ENCODE data around the gene ZNF8. TPM values are rescaled to one million over a fixed set of nuclear protein-coding genes. Genes with fewer than 3 reads are reported as not detected.
"Not testable (repeated sequence)": the region's sequence is repeated elsewhere in the genome, so short reads cannot be mapped to it uniquely, and the experiment has no call there.

Gene ZNF8
- polyA plus RNA-seq, 4 donors: 6.1 to 9.9 (median 7.9) TPM

GRCh38 chr19:58334691-58335249 is 56.0 kb downstream of the ZNF8 start:
- DNase-seq (ENCODE audit: low read depth in 4 of 4, low spot score in 2 of 4): no peak

- DNase-seq (ENCODE audit: low read depth in 4 of 4, low spot score in 2 of 4): no peak
Measured at GRCh38 chr19:58335630-58336029, 56.9 kb downstream of the ZNF8 start.

DNA sequence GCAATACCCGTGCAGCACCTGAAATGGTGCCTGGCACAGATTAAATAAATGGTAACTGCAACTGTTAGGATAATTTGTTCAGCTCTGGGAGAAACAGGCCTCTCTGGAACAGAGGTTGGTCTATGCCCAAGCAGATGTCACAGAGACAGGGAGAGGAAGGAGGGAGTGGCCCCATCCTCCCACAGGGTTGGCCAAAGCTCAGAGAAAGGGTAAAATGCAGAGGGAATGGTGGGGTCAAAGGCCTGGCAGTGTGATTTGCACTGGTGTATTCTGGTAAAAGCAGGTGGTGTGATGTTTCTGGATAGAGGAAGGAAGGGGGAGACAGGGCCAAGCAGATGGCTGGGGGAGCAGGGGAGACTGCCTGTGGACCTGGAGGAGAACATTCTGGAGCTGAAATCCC is 57.5 kb downstream of the ZNF8 start:
- no peak for DNase-seq (ENCODE audit: low read depth in 4 of 4, low spot score in 2 of 4)

DNA sequence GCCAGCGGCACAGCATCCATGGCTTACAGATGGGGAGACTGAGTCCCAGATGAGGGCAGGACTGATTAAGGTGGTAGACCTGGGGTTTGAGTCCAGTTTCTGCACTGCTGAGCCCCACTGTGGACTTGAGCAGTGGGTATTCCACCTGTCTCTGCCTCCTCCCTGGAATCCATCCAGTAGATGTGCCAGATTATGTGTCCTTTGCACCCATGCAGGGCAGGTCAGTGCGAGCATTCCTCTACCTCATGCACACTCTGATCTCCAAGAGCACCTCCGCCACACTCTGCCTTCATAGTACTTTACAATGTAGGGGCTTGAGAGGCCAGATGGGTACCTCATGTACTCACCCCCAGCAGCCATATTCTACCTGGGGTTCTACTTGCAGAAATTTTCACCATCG is 58.1 kb downstream of the ZNF8 start:
- DNase-seq (ENCODE audit: low read depth in 4 of 4, low spot score in 2 of 4): no peak

GRCh38 chr19:58338336-58338735 is 59.6 kb downstream of the ZNF8 start:
- DNase-seq (ENCODE audit: low read depth in 4 of 4, low spot score in 2 of 4): no peak

GRCh38 chr19:58338825-58339558 is 60.2 kb downstream of the ZNF8 start:
- DNase-seq (ENCODE audit: low read depth in 4 of 4, low spot score in 2 of 4): no peak

GRCh38 chr19:58345558-58345957 is 66.8 kb downstream of the ZNF8 start:
- DNase-seq (ENCODE audit: low read depth in 4 of 4, low spot score in 2 of 4): no peak

GRCh38 chr19:58346961-58347929 is 68.5 kb downstream of the ZNF8 start:
- no peak for DNase-seq (ENCODE audit: low read depth in 4 of 4, low spot score in 2 of 4)

GRCh38 chr19:58348080-58348479 is 69.3 kb downstream of the ZNF8 start:
- DNase-seq (ENCODE audit: low read depth in 4 of 4, low spot score in 2 of 4): not testable (repeated sequence)

DNA sequence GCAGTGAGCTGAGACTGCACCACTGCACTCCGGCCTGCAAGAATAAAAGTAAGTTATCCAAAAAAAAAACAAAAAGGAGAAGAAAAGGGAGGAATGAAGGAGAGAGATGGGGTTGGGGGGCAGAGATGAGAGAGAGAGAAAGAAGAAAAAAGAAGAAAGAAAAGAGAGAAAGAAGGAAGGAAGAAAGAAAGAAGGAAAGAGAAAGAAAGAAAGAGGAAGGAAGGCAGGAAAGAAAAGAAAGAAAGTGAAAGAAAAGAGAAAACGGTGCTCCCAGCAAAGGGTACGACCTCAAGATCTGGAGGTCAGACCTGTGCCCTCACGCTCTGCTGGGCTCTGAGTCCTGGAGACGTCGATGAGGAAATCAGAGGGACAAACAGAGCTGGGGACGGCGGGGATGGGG is 70.8 kb downstream of the ZNF8 start:
- no peak for DNase-seq (ENCODE audit: low read depth in 4 of 4, low spot score in 2 of 4)

DNA sequence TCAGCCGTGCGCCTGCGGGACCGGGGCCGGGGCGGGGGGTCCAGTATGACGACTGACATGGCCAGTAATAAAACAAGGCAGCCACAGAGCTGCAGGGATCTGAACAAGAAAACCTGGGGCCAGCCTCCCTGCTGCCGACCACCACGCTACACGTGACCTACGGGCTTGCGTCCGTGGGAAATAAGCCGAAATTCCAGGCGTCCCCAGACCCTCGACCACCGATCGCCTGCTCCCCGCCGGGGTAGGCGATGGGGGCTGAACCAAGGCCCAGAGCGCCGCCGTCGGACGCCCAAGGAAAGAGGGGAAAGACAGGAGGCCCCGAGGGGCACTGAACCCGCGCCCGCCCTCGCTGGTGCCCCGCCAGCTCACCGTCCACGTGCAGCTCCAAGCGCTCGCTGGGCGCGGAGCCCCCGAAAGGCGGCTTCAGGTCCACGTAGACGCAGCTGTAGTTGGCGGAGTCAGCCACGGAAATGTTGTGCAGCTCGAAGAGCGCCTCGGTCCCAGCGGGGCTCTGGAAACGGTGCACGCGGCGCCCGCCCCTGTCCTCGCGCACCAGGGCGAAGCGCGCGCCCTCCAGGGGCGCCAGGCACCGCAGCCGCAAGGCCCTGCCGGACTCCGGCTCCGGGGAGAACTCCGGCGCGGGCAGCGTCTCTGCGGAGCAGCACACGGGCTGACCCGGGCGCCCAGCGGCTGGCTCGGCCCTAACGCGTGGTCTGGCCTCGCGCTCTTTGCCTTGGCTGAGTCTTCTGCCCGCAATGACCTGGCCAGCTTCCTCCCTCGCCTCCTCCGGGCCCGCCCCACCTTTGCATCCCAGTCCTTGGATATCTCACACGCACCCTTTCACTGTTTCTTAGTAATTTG is 71.5 kb downstream of the ZNF8 start:
- DNase-seq (ENCODE audit: low read depth in 4 of 4, low spot score in 2 of 4): no peak

GRCh38 chr19:58350871-58351557 is 72.3 kb downstream of the ZNF8 start:
- no peak for DNase-seq (ENCODE audit: low read depth in 4 of 4, low spot score in 2 of 4)

DNA sequence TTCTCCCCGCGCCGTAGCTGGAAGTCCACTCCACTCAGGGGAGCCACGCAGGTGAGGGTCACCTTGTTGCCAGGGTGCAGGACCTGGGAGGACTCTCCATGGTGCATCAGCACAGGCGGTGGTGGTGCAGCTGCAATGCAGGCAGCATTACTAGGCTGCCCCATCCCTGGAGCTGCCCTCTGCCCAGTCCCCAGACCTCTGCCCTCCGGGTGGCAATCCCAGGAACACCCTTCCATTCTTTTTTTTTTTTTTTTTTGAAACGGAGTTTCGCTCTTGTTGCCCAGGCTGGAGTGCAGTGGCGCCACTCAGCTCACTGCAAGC is 72.8 kb downstream of the ZNF8 start:
- DNase-seq (ENCODE audit: low read depth in 4 of 4, low spot score in 2 of 4): no peak

- DNase-seq (ENCODE audit: low read depth in 4 of 4, low spot score in 2 of 4): no peak
Measured at GRCh38 chr19:58351990-58352755, 73.4 kb downstream of the ZNF8 start.

Other genes with a start within 250 kb of the ZNF8 start
- gene ZSCAN1, start 244.9 kb upstream of the ZNF8 start, polyA plus RNA-seq (ENCODE audit: insufficient read length in 4 of 4): 1 to 10 TPM; 2.5 to 7.9 (median 5.8) TPM
- 10 to 100 TPM; 19.2 to 31.1 (median 26.1) TPM for gene ZNF135, start 219.7 kb upstream of the ZNF8 start, polyA plus RNA-seq (ENCODE audit: insufficient read length in 4 of 4)
- 100 to 1,000 TPM in 3 of 4 donors, 10 to 100 TPM in 1; 69.8 to 120 (median 111) TPM for gene ZSCAN18, start 180.7 kb upstream of the ZNF8 start, polyA plus RNA-seq (ENCODE audit: insufficient read length in 4 of 4)
- gene ZNF329, start 128.2 kb upstream of the ZNF8 start, polyA plus RNA-seq (ENCODE audit: insufficient read length in 4 of 4): 10 to 100 TPM; 20.4 to 24.0 (median 21.5) TPM
- gene ZNF274, start 95.9 kb upstream of the ZNF8 start, polyA plus RNA-seq (ENCODE audit: insufficient read length in 4 of 4): 10 to 100 TPM; 17.6 to 25.8 (median 20.7) TPM
- gene ZNF544, start 50.0 kb upstream of the ZNF8 start, polyA plus RNA-seq (ENCODE audit: insufficient read length in 4 of 4): 10 to 100 TPM; 32.4 to 48.9 (median 35.6) TPM
- 10 to 100 TPM; 49.7 to 58.3 (median 51.6) TPM for gene ERVK3-1, start 26.4 kb downstream of the ZNF8 start, polyA plus RNA-seq (ENCODE audit: insufficient read length in 4 of 4)
- gene ZSCAN22, start 48.0 kb downstream of the ZNF8 start, polyA plus RNA-seq (ENCODE audit: insufficient read length in 4 of 4): 1 to 10 TPM; 3.0 to 4.2 (median 3.5) TPM
- gene A1BG, start 74.5 kb downstream of the ZNF8 start, polyA plus RNA-seq (ENCODE audit: insufficient read length in 4 of 4): 1 to 10 TPM; 1.3 to 2.0 (median 1.5) TPM
- gene ZNF497, start 83.8 kb downstream of the ZNF8 start, polyA plus RNA-seq (ENCODE audit: insufficient read length in 4 of 4): 1 to 10 TPM; 3.4 to 7.9 (median 5.6) TPM
- gene ZNF837, start 102.1 kb downstream of the ZNF8 start, polyA plus RNA-seq (ENCODE audit: insufficient read length in 4 of 4): 1 to 10 TPM; 2.6 to 7.1 (median 5.3) TPM
- gene RPS5, start 108.3 kb downstream of the ZNF8 start, polyA plus RNA-seq (ENCODE audit: insufficient read length in 4 of 4): 1,000 to 10,000 TPM in 2 of 4 donors, 100 to 1,000 TPM in 2; 891 to 1,257 (median 971) TPM
- gene RNF225, start 116.7 kb downstream of the ZNF8 start, polyA plus RNA-seq (ENCODE audit: insufficient read length in 4 of 4): not detected
- gene ZNF584, start 129.7 kb downstream of the ZNF8 start, polyA plus RNA-seq (ENCODE audit: insufficient read length in 4 of 4): 10 to 100 TPM; 11.2 to 14.6 (median 14.3) TPM
- gene ZNF132, start 161.2 kb downstream of the ZNF8 start, polyA plus RNA-seq (ENCODE audit: insufficient read length in 4 of 4): 10 to 100 TPM; 11.9 to 16.1 (median 15.0) TPM
- 1 to 10 TPM; 4.5 to 7.0 (median 5.6) TPM for gene ZNF324B, start 172.7 kb downstream of the ZNF8 start, polyA plus RNA-seq (ENCODE audit: insufficient read length in 4 of 4)
- 10 to 100 TPM in 2 of 4 donors, 1 to 10 TPM in 2; 8.9 to 13.5 (median 10.8) TPM for gene ZNF324, start 188.1 kb downstream of the ZNF8 start, polyA plus RNA-seq (ENCODE audit: insufficient read length in 4 of 4)
- 10 to 100 TPM; 12.4 to 24.5 (median 17.9) TPM for gene ZNF446, start 197.4 kb downstream of the ZNF8 start, polyA plus RNA-seq (ENCODE audit: insufficient read length in 4 of 4)
- gene SLC27A5, start 233.0 kb downstream of the ZNF8 start, polyA plus RNA-seq (ENCODE audit: insufficient read length in 4 of 4): 10 to 100 TPM in 2 of 4 donors, 1 to 10 TPM in 2; 9.7 to 13.4 (median 10.1) TPM
- 10 to 100 TPM in 3 of 4 donors, 1 to 10 TPM in 1; 9.0 to 18.3 (median 13.5) TPM for gene ZBTB45, start 240.9 kb downstream of the ZNF8 start, polyA plus RNA-seq (ENCODE audit: insufficient read length in 4 of 4)